NCI-H128 (cell line): ENCODE results near the gene SLC25A21.

Experiments used
- DNase-seq: peaks from one replicate; lab custom pipeline; 2025; ENCODE audit not compliant: unreplicated experiment; lab: John Stamatoyannopoulos, UW

The SLC25A21 gene

DNA sequence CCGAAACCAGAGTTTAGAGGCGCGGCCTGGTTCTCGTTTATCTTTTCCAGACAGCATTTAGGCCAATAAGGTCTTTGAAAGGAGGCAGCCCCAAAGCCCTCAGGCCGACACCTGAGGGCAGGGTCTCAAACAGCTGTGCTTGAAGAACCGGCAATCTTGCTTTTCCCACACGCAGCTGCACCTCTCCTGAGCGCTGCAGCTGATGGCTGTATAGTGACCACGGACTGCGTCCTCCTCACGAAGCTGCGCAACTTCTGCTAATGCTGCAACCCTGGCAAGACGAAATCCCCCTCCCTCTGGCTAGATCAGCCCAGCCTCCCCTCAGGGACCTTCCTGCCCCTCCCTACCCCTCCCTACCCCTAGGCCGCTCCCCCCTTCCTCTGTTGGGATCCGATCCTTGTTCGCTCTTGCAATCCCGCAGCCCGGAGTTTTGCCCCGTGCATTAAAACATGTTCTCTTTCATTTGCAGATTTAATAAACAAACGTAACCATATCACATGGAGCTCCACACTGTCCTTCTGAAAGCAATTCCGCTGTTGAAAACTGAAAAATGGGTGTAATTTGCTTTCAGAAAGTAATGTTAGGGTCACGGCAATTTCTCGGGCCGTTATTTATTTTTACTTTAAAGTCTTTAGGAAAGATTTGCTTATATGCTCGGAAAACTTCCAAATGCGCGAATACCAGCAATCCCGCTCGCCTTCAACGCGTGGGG lies 515.6 kb downstream of the SLC25A21 start:
- no peak for DNase-seq

DNA sequence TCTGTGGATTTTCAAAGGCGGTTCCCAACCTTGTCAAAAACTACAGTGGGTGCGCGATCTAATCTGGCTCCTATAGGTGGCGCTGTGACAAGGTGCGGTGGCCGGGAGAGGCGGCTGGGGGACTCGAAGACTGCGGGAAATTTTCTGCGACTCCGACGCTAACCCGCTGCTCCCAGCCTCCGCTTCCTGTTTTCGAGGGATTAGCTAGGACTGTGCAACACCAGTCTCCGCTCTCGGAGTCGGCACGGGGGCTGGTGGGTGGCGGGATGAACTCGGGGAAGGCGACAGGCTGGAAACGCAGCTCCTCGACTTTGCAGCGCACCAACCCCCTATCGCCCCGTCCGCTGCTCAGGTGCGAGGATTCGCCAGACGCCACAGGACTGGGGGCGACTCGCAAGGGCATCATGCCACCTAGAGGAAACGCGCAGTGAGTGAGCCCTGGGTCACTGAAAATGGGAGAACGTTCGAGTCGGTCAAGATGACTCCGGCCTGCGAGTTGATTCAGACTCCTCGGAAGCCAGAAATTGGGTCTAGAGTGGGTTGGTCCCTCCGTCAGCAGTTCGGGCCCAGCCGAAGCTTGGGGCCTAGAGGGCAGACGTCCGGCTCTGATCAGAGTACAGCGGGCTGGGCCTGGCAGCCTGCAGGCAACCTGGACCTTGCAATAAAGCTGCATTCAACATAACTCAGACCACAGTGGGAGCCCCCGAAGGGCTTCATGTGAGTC lies 516.3 kb downstream of the SLC25A21 start:
- DNase-seq = no peak

DNA sequence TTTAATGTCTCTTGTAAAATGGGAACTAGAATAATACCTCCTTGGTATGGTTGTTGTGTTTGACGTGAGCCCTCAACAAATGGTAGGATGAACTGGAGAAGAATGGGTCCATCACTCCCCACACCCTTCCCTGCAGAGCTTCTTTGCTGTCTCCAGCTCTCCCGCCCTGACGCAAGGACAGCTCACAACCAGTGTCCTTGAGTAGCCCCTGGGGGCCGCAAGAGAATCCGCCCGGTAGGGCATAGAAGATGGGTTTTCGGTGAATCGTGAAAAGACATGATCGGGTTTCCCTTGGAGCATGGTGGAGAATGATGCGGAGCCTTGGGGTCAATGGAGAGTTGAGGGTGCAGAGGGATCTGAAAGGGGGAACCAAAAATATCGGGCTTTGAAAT lies 516.8 kb downstream of the SLC25A21 start:
- no peak for DNase-seq

DNA sequence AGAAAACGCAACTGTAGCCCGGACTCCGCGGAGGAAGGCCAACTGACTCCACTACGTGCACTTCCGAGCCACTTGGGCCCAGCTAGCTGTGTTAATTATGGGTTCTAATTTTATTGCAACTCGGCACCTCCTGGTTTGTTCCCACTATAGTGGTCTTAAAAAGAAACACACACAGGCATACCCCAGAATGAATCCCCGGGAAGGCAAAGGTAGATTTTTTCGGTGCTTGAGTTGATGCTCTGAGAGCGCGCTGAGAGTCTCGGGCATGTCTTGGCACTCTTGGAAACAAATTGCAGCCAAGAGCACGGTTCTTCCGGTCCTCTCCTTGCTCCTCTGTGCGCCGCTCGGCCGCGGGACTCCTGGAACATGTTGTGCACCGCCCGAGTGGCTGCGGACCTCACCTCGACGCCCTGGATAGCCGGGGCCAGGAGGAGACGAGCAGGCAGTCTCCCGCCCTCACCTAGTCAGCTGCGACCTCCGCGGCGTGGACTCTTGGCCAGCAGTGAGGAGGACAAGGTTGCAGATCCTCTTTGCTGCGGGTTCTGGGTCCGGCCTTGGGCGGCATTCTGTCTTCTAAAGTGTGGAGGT lies 517.5 kb downstream of the SLC25A21 start:
- no peak for DNase-seq

DNA sequence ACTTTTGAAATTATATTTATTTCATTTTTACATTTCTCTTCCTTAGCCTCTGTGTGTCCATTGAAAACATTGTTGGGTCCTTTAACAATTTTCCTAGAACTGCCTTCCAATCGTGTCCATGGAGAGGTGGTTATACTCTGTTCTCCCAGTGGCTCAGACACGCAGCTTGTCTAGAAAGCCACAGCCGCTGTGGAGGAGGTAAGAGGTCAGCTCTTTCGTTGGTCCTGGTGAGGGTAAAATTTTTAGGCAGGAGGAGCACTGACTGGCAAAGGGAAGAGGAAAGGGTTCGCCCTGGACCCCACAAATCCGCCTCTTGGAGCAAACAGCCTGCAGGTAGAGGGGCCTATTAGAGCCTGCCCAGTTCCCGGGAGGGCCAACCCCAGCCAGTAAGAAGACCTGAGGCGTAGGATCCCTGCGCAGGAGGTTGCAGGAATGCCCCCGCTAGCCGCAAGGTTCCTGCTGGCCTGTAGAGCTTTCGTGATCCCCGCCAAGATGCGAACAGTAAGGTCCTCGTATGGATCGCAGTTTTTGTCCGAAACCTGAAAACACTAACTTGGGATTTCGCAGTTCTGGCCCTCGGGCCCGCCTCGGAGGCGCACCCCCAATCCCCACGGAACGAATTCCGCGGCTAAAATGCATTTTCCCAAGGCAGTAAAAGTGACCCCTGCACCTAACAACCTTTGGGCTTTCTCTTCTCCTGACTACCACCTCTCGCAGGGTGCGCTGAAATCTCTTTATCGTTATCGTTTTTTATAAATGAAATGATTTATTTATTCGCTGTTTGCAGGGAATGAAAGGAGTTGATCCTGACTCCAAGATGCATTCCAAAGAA lies 518.2 kb downstream of the SLC25A21 start:
- no peak for DNase-seq

DNA sequence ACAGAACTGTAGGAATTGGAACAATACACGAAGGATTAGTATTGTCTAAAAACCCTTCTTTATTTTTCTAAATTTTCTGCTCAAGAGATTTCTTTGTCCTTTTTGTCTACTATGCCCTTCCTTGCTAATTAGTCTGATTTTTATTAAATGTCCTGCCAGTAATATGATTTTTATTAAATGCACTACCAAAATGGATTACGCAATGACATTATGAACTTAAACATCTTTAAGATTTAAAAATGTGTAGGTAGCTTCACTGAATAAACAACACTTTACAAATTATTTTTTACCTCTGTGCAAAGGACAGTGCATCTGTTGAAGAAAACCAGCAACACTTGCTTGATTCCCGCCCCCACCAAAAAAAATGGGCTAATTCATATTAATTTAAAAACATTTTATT lies 519.0 kb downstream of the SLC25A21 start:
- DNase-seq = no peak

DNA sequence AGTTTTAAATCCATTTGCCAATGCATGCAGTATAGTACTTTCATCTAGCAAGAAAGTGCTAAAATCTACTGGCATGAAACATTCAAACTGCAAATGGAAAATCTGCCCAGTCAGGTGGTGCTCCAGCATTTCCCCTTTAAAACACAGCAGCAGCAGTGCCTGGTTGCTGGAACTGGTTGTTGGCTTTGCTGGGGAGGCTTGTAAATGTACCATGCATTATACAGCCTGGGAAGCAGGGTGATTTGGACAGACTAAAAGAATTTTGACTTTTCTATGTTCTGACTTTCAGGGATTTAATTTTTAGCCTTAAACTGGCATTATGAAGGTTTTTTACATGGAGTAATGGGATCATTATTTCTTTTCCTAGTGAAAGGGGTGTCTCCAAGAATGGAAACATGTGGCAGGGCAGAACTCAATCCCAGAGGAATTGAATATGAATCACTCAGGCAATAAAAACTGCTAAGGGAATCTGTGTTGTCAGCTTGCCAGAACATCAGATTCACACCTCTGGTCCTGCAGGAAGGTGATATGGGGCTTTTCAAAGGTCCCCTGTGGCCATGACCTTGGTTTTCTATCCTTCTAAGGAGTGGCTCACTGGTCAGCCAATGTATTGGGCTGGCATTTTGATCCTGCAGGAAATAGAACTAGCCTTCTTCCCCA lies 519.7 kb downstream of the SLC25A21 start:
- no peak for DNase-seq

DNA sequence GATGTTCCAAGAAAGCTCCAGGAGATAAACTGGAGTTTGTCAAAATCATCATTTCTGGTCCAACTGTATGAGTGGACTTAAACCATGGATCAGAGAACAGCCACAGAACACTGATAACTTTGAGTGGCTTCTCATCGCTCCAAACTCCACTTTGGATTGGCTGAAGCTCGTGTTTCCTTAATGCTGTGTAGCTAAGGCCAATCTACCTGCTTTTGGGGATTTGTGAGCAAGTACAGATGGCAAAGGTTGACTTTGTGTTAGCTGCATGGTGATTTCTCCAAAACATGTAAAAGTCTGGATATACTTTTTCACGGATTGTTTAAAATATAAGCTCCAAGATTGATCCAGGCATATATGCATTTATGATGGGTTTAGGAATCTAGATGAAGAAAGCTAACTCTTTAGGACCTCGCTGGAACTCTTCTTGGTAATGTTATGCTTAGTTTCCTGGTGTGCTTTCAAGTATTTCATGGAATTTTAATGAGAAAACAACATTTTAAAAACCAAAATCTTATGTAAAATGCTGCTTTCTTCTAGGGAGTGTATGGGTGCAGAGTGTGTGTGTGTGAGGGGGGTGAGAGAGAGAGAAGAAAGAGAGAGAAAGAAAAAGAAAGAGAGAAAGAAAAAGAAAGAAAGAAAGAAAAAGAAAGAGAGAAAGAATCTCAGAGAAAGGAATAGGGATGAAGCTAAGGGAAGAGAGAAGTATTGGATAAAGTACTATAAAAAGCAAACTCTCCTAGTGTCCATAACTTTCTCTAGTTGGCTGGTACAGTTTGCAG lies 522.3 kb downstream of the SLC25A21 start:
- no peak for DNase-seq

DNA sequence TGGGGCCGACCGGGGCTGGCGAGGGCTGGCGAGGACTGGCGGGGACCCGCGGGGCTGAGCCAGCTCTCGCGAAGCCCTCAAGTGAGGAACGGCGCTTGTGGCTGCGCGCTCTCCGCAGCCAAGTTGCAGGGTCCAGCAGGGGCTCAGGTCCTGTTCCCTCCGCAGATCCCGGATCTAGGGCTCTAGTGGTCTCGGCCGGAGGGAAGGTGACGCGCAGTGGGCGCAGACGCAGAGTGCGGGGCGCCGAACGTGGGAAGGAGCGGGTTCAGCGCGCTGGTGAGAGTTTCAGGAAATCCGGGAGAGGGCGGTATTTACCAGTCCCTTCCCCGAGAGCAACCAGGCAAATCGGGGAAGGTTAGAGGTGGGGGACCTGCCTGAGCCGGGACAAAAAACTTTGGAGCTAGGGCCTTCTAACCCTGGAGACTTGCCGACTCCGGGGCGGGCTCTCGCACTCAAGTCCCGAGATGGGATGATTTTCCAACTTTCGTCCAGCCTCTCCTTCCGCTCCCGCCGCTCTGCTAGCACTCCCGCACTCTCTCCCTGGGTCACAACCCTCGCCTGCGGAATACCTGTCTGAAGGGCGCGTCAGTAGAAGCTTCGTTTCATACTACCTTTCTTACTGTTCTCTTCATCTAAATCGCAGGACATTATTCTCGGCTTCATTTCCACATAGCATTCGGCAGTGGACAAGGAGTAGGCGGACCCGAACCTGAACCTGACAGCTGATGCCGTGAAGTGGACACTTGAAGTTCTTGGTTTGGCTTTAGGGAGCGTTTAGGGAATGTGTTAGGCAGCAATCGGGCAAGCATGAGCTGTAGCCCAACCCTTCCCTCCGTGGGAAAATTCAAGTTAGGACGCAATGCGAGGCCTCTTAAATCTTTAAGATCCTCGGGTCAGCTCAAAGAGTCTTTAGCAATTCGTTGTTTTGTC lies 524.3 kb downstream of the SLC25A21 start:
- DNase-seq = peak; percentile 55

DNA sequence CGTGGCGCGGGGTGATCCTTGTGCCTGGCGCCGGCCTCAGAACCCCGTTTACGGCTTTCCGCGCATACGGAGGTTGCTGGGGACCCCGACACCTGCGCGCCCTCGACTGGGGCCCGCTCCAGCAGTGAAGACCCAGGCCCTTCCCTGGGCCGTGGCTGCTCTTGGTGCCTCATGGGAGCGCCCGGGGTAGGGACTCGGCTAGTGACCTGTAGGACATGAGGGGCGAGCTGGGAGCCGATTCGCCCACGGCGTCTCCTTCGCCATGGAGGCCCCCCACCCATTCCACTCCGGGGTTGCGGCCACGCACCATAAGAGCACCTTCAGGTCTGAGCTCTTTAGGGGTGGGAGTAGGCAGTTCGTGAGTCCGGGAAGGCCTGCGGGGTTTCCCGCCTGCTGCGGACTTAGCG lies 525.0 kb downstream of the SLC25A21 start:
- DNase-seq = no peak

DNA sequence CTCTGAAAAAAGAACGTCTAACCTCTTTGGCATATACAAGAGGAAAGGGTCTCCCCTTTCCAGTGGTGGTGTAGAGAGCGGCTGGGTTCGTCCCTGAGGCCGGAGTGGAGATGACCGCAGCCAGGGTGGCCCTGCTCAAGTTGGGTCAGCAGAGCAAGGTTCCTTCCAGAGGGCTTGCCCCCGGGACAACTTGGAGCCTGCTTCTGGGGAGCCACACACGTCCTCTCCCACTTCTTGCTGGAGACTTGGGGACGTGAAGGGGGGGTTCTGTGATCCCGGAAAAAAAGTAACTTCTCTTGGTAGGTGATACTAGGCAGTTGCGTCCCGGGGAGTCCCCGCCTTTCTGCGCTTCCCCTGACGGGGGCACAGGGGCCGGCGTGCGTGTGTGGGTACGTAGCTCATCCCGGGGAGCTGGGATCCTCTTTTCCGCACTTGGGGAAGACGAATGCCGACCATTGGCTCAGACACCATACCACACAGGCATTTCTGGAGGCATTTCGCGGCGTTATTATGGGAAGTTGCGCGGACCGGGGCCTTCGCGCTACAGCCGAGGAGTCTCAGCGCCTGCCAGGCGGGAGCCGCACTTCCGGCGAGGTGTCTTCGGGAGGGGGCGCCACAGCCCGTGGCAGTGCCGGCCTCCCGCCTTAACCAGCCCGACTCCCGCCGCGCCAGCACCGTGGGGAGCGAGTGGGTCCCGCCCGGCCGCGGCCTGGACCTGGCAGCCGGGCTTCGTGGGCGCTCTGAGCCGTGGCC lies 525.6 kb downstream of the SLC25A21 start:
- no peak for DNase-seq

DNA sequence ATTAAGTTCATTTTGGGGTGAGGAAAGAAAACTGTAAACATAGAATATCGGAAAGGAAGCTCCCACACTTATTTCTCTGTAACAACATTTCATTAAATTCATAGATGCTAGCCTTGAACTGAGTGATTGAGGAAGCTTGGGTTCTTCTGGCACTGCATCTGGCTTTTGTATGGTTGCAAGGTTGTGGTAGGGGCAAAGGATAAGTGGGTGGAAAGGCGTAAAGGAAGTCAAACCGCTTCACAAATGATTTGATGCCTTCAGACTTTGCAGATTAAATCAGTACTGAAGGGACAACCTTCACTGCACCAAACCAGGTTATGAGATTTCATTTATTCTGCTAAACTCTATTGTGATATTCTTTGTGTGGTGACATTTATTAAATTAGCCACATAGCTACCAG lies 538.8 kb downstream of the SLC25A21 start:
- DNase-seq = no peak
